ENCODE results near the gene VWCE.
"Not testable (repeated sequence)": the region's sequence is repeated elsewhere in the genome, so short reads cannot be mapped to it uniquely, and the experiment has no call there.

The VWCE gene

DNA sequence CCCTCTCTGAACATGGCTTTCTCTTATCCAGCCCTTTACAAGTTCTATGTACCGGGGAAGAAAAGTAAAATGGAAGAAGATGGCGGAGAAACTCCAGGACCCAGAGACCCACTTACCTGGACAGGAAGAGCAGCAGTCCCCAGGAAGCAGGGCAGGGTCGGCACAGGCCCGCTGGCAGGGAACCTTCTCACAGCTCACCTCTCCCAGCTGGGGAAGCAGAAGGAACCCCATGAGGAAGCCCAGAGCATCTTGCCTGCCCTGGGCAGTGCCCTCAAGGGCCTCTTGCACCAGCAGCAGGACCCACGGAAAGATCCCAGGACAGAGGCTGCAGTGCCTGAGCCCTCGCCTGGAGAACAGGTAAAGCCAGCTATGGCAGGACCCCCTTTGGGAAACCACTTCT, 30.7 kb downstream of the VWCE start:
- no peak overlapping the region for H3K4me3 ChIP-seq (ENCODE audit: low read depth, low read length)
- H3K9ac ChIP-seq (ENCODE audit: low read depth, low read length) = no peak overlapping the region
- no peaks in the 10 kb centered on the region for H3K4me1 ChIP-seq (ENCODE audit: control insufficient read depth, insufficient read depth, low read length)

DNA sequence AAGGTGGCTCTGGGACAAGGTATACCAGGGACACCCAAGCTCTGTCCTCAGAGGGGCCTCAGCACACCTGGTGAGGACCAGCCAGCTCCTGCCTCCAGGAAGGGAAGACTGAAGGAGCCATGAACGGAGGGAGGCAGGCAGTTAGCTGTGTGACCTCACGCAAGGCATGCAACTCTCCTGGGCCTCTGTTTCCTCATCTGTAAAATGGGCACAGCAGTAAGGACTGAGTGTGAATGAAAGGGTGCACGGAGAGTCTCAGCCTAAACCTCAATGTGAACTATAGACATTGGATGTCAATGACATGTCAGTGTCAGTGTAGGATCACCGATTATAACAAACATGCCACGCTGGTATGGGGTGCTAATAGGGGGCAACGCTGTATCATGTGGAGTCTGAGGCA, 35.8 kb downstream of the VWCE start:
- Histone ChIP-seq H3K4me1 (ENCODE audit: control insufficient read depth, insufficient read depth, low read length) (no peaks in the 10 kb centered on the region), H3K36me3 (ENCODE audit: control insufficient read depth, insufficient read depth, low read length) (peaks cover 6% of the 10 kb centered on the region), H3K27me3 (ENCODE audit: control insufficient read depth, insufficient read depth, low read length) (no peaks in the 10 kb centered on the region), H3K9me3 (ENCODE audit: control insufficient read depth, insufficient read depth, low read length) (no peaks in the 10 kb centered on the region), H3K9ac (ENCODE audit: low read depth, low read length) (no peak overlapping the region), H3K4me3 (ENCODE audit: low read depth, low read length) (no peak overlapping the region)

More for the DNA sequence above, 30.7 kb downstream of the VWCE start:
- Histone ChIP-seq H3K27me3 (ENCODE audit: control insufficient read depth, insufficient read depth, low read length) (no peaks in the 10 kb centered on the region), H3K36me3 (ENCODE audit: control insufficient read depth, insufficient read depth, low read length) (peaks cover 3% of the 10 kb centered on the region), H3K9me3 (ENCODE audit: control insufficient read depth, insufficient read depth, low read length) (no peaks in the 10 kb centered on the region)

DNA sequence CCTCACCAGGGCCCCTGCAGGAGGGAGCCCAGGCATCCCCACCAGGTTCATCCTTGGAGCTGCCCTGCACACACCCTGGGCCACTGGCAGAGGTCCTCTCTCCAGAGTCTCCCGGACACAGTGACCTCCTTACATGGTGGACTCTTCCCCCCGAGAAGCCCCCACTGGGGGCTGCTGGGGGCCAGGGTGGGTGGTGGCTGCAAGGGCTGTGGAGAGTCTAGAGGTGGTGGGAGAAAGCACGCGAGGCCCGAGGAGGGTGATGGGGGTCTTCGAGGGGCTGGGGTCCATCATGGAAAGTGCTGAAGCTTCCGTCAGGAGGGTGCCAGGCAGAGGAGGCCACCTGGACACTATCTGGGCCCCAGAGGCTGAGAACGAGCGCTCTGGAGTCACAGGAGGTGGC, 36.6 kb downstream of the VWCE start:
- no peaks in the 10 kb centered on the region for H3K4me1 ChIP-seq (ENCODE audit: control insufficient read depth, insufficient read depth, low read length)
- no peaks in the 10 kb centered on the region for H3K9me3 ChIP-seq (ENCODE audit: control insufficient read depth, insufficient read depth, low read length)
- H3K9ac ChIP-seq (ENCODE audit: low read depth, low read length) = no peak overlapping the region
- peaks cover 6% of the 10 kb centered on the region for H3K36me3 ChIP-seq (ENCODE audit: control insufficient read depth, insufficient read depth, low read length)
- no peaks in the 10 kb centered on the region for H3K27me3 ChIP-seq (ENCODE audit: control insufficient read depth, insufficient read depth, low read length)
- no peak overlapping the region for H3K4me3 ChIP-seq (ENCODE audit: low read depth, low read length)

DNA sequence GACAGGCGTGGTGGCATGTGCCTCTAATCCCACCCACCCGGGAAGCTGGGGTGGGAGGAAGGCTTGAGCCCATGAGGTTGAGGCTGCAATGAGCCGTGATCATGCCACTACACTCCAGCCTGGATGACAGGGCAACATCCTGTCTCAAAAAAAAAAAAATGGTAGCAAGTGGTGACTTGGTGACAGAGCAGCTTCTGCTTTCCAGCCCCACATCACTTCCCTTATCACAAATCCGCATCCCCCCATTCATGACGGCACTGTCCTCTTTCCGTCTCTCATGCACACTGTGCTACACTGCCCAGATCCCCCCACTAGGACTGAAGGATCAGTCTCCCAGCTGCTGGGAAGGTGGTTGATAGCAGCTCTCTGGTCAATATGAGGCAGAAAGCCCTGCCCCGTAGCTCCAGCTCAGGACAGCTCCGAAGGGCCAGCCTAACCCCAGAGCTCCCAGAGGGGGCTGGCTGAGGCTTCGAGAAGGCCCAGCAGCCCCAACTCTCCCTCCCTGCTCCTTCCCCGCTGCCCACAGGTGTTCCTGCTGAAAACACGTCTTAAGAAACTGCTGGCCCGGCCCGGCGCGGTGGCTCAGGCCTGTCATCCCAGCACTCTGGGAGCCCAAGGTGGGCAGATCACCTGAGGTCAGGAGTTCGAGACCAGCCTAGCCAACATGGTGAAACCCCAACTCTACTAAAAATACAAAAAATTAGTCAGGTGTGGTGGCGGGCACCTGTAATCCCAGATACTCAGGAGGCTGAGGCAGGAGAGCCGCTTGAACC, 38.2 kb downstream of the VWCE start:
- H3K9ac ChIP-seq (ENCODE audit: low read depth, low read length) = no peak overlapping the region
- no peak overlapping the region for H3K4me3 ChIP-seq (ENCODE audit: low read depth, low read length)
- no peaks in the 10 kb centered on the region for H3K9me3 ChIP-seq (ENCODE audit: control insufficient read depth, insufficient read depth, low read length)
- peaks cover 6% of the 10 kb centered on the region for H3K36me3 ChIP-seq (ENCODE audit: control insufficient read depth, insufficient read depth, low read length)
- no peaks in the 10 kb centered on the region for H3K27me3 ChIP-seq (ENCODE audit: control insufficient read depth, insufficient read depth, low read length)
- no peaks in the 10 kb centered on the region for H3K4me1 ChIP-seq (ENCODE audit: control insufficient read depth, insufficient read depth, low read length)

DNA sequence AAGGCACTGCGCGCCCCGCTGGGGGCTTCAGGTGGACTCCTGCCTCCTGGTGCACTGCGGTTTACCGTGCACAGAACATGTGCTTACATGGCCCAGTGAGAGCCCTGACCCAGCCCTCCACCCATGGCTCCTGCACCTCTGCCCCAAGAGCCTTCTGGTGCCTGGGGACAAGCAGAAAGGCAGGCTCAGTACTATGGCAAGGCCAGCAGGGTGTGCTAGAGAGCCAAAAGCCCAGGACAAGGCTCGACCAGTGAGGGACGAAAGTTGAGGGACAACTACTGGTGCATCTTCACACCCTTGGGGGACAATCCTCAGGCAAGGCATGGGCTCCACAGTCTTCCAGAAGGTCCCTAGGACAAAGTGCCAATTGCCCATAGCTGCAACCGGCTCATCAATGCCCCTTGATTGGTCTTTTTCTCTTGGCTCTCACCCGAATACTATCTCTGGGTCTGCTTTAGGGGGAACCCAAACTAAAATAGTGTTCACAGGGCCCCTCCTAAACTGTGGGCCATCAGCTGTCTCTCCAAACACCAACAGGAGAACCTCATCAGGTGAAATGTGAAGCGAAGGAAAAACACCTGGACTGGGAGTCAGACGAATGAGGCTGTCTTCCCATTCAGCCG, 40.6 kb downstream of the VWCE start:
- no peaks in the 10 kb centered on the region for H3K27me3 ChIP-seq (ENCODE audit: control insufficient read depth, insufficient read depth, low read length)
- H3K9ac ChIP-seq (ENCODE audit: low read depth, low read length) = no peak overlapping the region
- H3K4me1 ChIP-seq (ENCODE audit: control insufficient read depth, insufficient read depth, low read length) = no peaks in the 10 kb centered on the region
- H3K9me3 ChIP-seq (ENCODE audit: control insufficient read depth, insufficient read depth, low read length) = no peaks in the 10 kb centered on the region
- peaks cover 6% of the 10 kb centered on the region for H3K36me3 ChIP-seq (ENCODE audit: control insufficient read depth, insufficient read depth, low read length)
- H3K4me3 ChIP-seq (ENCODE audit: low read depth, low read length) = no peak overlapping the region

DNA sequence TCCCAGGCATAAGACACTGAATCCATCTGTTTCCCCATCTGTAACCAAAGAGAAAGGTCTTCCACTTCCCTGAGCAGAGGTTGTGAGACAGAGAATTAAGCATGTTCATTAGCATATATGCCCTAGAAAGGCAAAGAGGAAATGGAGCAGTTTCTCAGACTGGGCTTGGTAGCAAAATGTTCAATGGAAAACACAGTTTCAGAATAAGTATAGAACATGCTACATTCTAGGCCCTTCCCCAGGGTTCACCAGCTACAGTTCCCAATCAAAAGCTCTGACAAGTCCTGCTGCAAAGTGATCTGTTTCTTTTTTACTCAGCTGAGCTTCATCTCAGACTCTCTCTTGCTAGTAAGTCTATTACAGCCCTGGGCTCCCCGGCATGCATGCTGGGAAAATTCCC, 42.8 kb downstream of the VWCE start:
- not testable (repeated sequence) for H3K9me3 ChIP-seq (ENCODE audit: control insufficient read depth, insufficient read depth, low read length); H3K9ac ChIP-seq (ENCODE audit: low read depth, low read length); H3K27me3 ChIP-seq (ENCODE audit: control insufficient read depth, insufficient read depth, low read length); H3K4me1 ChIP-seq (ENCODE audit: control insufficient read depth, insufficient read depth, low read length); H3K36me3 ChIP-seq (ENCODE audit: control insufficient read depth, insufficient read depth, low read length); H3K4me3 ChIP-seq (ENCODE audit: low read depth, low read length)

DNA sequence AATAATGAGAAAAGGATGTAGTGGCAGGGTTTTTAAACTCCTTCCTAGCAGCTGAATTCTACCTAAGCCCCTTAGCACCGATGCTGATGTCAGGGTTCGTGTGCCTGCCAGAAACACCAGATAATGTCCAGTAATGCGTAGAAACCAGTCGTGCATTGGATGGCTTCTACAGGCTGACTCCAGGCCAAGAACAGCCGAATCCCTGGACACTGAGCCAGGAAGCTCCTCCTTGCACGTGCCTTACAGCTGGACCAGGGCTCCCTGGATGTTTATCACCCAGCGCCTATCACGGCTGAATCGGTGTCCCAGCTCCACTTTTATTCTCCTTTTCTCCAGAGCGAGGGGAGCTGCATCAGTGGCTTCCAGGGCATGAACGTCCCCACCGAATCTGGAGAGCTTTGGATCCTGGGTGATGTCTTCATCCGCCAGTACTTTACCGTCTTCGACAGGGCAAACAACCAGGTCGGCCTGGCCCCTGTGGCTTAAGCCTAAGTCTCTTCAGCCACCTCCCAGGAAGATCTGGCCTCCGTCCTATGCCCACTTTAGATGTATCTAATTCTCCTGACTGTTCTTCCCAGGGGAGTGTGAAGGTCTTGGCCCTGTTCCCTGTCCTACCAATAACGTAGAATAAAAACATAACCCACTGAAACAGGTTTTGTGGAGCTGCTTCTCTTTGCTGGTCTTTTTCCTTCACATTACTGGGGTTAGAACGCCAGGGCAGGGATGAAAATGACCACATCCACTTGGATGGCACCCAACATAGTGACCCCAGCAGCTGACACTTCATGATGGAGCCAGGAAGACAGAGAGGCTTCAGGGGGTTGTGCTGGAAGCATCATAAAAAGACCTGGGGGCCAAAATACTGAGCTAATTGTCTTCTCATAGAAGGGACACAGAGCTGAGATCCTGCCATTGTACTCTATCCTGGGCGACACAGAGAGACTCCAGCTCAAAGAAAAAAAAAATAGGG, 44.0 kb downstream of the VWCE start:
- H3K27me3 ChIP-seq (ENCODE audit: control insufficient read depth, insufficient read depth, low read length); H3K4me1 ChIP-seq (ENCODE audit: control insufficient read depth, insufficient read depth, low read length); H3K9ac ChIP-seq (ENCODE audit: low read depth, low read length); H3K4me3 ChIP-seq (ENCODE audit: low read depth, low read length); H3K36me3 ChIP-seq (ENCODE audit: control insufficient read depth, insufficient read depth, low read length); H3K9me3 ChIP-seq (ENCODE audit: control insufficient read depth, insufficient read depth, low read length): not testable (repeated sequence)

DNA sequence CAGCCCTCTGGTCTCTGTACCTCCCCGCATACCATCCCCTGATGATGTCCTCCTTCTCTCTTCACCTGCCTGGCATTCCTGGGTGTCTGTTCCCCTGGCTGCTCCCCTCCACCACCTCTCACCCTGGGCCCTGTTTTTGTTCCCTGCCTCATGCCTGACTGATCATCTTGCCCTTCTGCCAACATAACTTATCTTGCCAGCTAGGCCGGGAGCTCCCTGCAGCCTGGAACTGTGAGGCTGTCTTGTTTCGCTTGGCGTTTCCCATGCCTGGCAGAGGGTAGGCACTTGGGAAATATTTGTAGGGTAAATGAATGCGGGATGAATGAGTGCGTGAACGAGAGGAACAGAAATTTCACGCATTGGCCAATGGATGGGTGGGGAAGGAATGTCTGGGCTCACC, 45.9 kb downstream of the VWCE start:
- H3K4me3 ChIP-seq (ENCODE audit: low read depth, low read length); H3K36me3 ChIP-seq (ENCODE audit: control insufficient read depth, insufficient read depth, low read length); H3K4me1 ChIP-seq (ENCODE audit: control insufficient read depth, insufficient read depth, low read length); H3K9ac ChIP-seq (ENCODE audit: low read depth, low read length); H3K27me3 ChIP-seq (ENCODE audit: control insufficient read depth, insufficient read depth, low read length); H3K9me3 ChIP-seq (ENCODE audit: control insufficient read depth, insufficient read depth, low read length): not testable (repeated sequence)

DNA sequence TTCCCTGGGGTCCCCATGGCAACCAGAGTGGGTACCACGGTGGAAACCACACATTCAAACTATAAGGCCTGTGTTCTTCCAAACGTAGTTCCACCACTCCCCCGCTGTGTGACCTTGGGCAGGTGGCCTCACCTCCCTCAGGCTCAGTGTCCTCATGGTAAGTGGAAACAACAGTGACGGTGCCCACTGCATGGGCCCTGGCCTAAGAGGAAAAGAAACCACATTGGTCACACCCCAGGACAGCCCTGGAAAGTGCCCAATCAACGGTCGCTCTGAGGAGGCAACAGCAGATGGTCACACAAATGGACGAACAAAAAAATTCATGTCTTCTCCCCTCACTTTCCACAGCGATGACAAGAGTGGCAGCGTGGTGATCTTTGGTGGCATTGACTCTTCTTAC, 47.0 kb downstream of the VWCE start:
- not testable (repeated sequence) for H3K4me3 ChIP-seq (ENCODE audit: low read depth, low read length); H3K9ac ChIP-seq (ENCODE audit: low read depth, low read length); H3K27me3 ChIP-seq (ENCODE audit: control insufficient read depth, insufficient read depth, low read length); H3K36me3 ChIP-seq (ENCODE audit: control insufficient read depth, insufficient read depth, low read length); H3K4me1 ChIP-seq (ENCODE audit: control insufficient read depth, insufficient read depth, low read length); H3K9me3 ChIP-seq (ENCODE audit: control insufficient read depth, insufficient read depth, low read length)

DNA sequence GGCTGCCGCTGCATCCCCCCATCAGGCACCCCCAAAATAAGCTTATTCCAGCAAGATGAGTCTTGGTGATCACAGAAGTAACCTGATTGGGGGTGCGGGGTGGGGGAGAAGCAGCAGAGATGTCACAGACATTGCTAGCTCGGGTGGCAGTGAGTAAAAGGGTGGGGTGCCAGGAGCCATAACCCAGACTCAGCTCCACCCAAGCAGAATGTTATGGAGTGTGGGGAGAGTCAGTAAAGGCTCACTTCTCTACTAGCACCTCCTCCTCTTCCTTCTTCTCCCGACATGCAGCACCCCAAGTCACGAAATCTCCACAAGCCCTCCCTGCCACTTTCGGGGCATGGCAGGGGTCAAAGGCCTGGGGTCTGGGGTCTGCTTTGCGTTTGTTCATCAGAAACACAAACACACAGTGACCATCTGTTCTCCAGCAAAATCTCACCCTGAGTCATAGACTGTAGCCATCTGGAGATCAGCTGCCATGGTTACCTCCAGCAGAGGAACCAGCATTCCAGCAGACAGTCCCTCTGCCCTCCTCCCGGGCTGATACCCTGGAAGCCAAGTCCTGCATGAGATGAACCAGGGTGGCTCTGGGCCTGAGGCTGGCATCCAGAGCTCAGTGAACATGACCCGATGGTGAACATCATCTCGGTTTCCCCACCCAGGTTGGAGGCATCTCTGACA, 49.7 kb downstream of the VWCE start:
- not testable (repeated sequence) for H3K36me3 ChIP-seq (ENCODE audit: control insufficient read depth, insufficient read depth, low read length); H3K27me3 ChIP-seq (ENCODE audit: control insufficient read depth, insufficient read depth, low read length); H3K9me3 ChIP-seq (ENCODE audit: control insufficient read depth, insufficient read depth, low read length); H3K4me3 ChIP-seq (ENCODE audit: low read depth, low read length); H3K4me1 ChIP-seq (ENCODE audit: control insufficient read depth, insufficient read depth, low read length); H3K9ac ChIP-seq (ENCODE audit: low read depth, low read length)

DNA sequence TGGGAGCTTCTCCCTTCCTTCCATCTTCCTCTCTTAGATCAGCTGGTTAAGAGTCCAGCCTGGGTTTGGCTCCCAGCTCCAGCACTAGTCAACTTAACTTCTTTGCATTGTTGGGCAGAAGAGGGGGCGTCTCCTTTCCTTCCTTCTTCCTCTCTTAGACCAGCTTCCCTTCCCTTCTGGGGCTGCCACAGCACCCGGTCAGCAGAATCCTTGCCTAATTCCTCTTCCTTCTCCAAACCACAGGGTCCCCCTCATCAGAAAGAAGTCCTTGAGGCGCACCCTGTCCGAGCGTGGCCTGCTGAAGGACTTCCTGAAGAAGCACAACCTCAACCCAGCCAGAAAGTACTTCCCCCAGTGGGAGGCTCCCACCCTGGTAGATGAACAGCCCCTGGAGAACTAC, 53.6 kb downstream of the VWCE start:
- not testable (repeated sequence) for H3K36me3 ChIP-seq (ENCODE audit: control insufficient read depth, insufficient read depth, low read length)

More for the DNA sequence above, 53.6 kb downstream of the VWCE start:
- H3K4me1 ChIP-seq (ENCODE audit: control insufficient read depth, insufficient read depth, low read length); H3K9me3 ChIP-seq (ENCODE audit: control insufficient read depth, insufficient read depth, low read length); H3K27me3 ChIP-seq (ENCODE audit: control insufficient read depth, insufficient read depth, low read length); H3K4me3 ChIP-seq (ENCODE audit: low read depth, low read length); H3K9ac ChIP-seq (ENCODE audit: low read depth, low read length): not testable (repeated sequence)

All from iPS-15b (cell line).